DND-41 (cell line): ENCODE data around the gene SMIM11.

Source experiments
- EZH2 ChIP-seq: IDR thresholded peaks from 3 replicates; pipeline ENCODE4 v1.6.1; 2012; ENCODE audit warnings: borderline replicate concordance, low read depth, mild to moderate bottlenecking, moderate library complexity, low read length, inconsistent platforms; ENCODE audit not compliant: severe bottlenecking
- TF ChIP-seq, protein P1 (sequence below): IDR thresholded peaks from 2 replicates; pipeline ENCODE4 v1.5.1; 2012; ENCODE audit warnings: borderline replicate concordance, low read length, moderate library complexity, mild to moderate bottlenecking; ENCODE audit not compliant: poor library complexity, severe bottlenecking; ENCODE audit errors: extremely low read depth

DNA sequence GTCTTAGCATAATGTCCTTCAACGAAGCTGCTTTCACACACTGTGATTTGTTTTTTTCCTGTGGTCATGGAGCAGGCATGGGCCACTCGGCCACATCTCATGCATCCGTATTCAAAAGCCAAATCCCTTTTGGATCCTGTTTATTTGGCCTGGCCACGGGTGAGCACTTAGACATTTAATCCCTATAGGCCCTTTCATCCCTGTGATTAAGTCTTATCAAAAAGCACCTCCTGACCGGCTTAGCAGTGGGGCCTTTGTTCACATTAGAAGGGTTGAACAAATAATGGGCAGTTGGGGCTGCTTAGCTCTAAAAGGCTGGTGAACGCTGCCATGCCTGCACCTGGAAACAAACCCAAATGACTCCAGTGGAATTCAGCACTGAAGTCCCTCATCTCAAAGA lies 9.5 kb upstream of the SMIM11 start:
- TF ChIP-seq, protein P1, sequence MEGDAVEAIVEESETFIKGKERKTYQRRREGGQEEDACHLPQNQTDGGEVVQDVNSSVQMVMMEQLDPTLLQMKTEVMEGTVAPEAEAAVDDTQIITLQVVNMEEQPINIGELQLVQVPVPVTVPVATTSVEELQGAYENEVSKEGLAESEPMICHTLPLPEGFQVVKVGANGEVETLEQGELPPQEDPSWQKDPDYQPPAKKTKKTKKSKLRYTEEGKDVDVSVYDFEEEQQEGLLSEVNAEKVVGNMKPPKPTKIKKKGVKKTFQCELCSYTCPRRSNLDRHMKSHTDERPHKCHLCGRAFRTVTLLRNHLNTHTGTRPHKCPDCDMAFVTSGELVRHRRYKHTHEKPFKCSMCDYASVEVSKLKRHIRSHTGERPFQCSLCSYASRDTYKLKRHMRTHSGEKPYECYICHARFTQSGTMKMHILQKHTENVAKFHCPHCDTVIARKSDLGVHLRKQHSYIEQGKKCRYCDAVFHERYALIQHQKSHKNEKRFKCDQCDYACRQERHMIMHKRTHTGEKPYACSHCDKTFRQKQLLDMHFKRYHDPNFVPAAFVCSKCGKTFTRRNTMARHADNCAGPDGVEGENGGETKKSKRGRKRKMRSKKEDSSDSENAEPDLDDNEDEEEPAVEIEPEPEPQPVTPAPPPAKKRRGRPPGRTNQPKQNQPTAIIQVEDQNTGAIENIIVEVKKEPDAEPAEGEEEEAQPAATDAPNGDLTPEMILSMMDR: no peak
- no peak for TF ChIP-seq EZH2
